GM12878 (cell line): ENCODE results near the gene MRPL27. TPM values are rescaled to one million over a fixed set of nuclear protein-coding genes. Genes with fewer than 3 reads are reported as not detected.

Experiments
- ATAC-seq: fragments of 200-7000 bp; cut with Tn5 transposase; 3 replicates; pipeline ENCODE4 v1.9.1; 2020; ENCODE audit warnings: mild to moderate bottlenecking, moderate library complexity
- BruUV-seq: library from RNA; stranded (reverse); fragments of 400-500 nt; replicated peaks from 2 replicates; lab custom pipeline; 2021; lab: Mats Ljungman, UMichigan
- CTCF ChIA-PET: fragments of 300-600 bp; sonication (Branson Sonifier 250); formaldehyde crosslinking; extraction: SDS; loops from one replicate; lab custom pipeline; 2021; ENCODE audit warnings: inconsistent platforms; lab: Yijun Ruan, JAX
- POLR2A ChIA-PET: fragments of 350-600 bp; formaldehyde crosslinking; extraction: SDS; loops from one replicate; lab custom pipeline; 2021; ENCODE audit warnings: inconsistent platforms; lab: Charles Lee
- RAD21 ChIA-PET: fragments of 300-600 bp; sonication (Branson Sonifier 250); formaldehyde crosslinking; loops from one replicate; lab custom pipeline; 2023; ENCODE audit warnings: antibody characterized with exemption; ENCODE audit not compliant: unreplicated experiment; lab: Charles Lee
- SMC1A ChIA-PET: fragments of 300-600 bp; sonication (Branson Sonifier 250); formaldehyde crosslinking; loops from one replicate; lab custom pipeline; 2023; ENCODE audit not compliant: unreplicated experiment, uncharacterized antibody; lab: Charles Lee
- DNase-seq: peaks from one replicate; pipeline ENCODE4 v3.0.0-alpha.2; 2011; ENCODE audit warnings: low read depth, low spot score
- FAIRE-seq: peaks from 3 replicates; lab custom pipeline; 2011; peaks lifted over from hg19 to GRCh38; lab: Jason Lieb, UNC
- H2AFZ ChIP-seq: 2 replicates; pipeline ENCODE4 v1.6.0; 2011; ENCODE audit warnings: low read depth, low read length, control low read depth; ENCODE audit not compliant: control insufficient read depth
- H3K27ac ChIP-seq: 2 replicates; pipeline ENCODE4 v1.5.1; 2011; ENCODE audit warnings: control low read depth; ENCODE audit not compliant: control insufficient read depth, insufficient read depth
- H3K27me3 ChIP-seq, 2 experiments: replicated peaks in 1 of 2; 2 replicates each; pipeline versions ENCODE4 v1.6.0 to v1.6.1; 2011; ENCODE audit warnings: low read length in 1 of 2; ENCODE audit not compliant: control insufficient read depth in 2 of 2, insufficient read depth in 2 of 2
- H3K36me3 ChIP-seq, 2 experiments: 2 replicates each; pipeline ENCODE4 v1.5.1; 2011; ENCODE audit warnings: low read length in 1 of 2; ENCODE audit not compliant: control insufficient read depth in 2 of 2, insufficient read depth in 2 of 2
- H3K4me1 ChIP-seq: 2 replicates; pipeline ENCODE4 v1.6.1; 2011; ENCODE audit warnings: mild to moderate bottlenecking, low read length, moderate library complexity, mixed read lengths; ENCODE audit not compliant: control insufficient read depth, insufficient read depth
- H3K4me2 ChIP-seq: 2 replicates; pipeline ENCODE4 v1.6.0; 2011; ENCODE audit warnings: control low read depth; ENCODE audit not compliant: control insufficient read depth, insufficient read depth
- H3K4me3 ChIP-seq: fragments of 200-600 bp; sonication (generic); 2 replicates; pipeline ENCODE4 v1.5.1; 2016
- H3K79me2 ChIP-seq: 2 replicates; pipeline ENCODE4 v1.6.0; 2011; ENCODE audit warnings: low read length; ENCODE audit not compliant: control insufficient read depth, insufficient read depth
- H3K9ac ChIP-seq: 2 replicates; pipeline ENCODE4 v1.8.0; 2011; ENCODE audit warnings: low read length, control low read depth, mixed read lengths; ENCODE audit not compliant: control insufficient read depth, insufficient read depth
- H3K9me3 ChIP-seq: replicated peaks from 3 replicates; pipeline ENCODE4 v1.5.1; 2011; ENCODE audit warnings: mild to moderate bottlenecking, low read length; ENCODE audit not compliant: control insufficient read depth, insufficient read depth
- H4K20me1 ChIP-seq: 2 replicates; pipeline ENCODE4 v1.6.0; 2011; ENCODE audit not compliant: control insufficient read depth, insufficient read depth
- BHLHE40 ChIP-seq, 2 experiments: fragments of 450-650 bp in 1 of 2; IDR thresholded peaks; 2 replicates each; pipeline ENCODE4 v1.6.1; 2011 to 2017; ENCODE audit warnings: low read depth in 2 of 2, borderline replicate concordance in 1 of 2, improper control_type of control experiment in 1 of 2, low read length in 1 of 2, mild to moderate bottlenecking in 1 of 2
- HDGF ChIP-seq: fragments of 450-650 bp; IDR thresholded peaks from 2 replicates; pipeline ENCODE4 v1.6.1; 2016; ENCODE audit warnings: antibody characterized with exemption
- JUND ChIP-seq: IDR thresholded peaks from 2 replicates; pipeline ENCODE4 v1.6.1; 2012; ENCODE audit warnings: low read depth, mild to moderate bottlenecking, low read length, improper control_type of control experiment, moderate library complexity
- KDM1A ChIP-seq: fragments of 200-600 bp; sonication (generic); IDR thresholded peaks from 2 replicates; pipeline ENCODE4 v1.6.1; 2016; ENCODE audit warnings: borderline replicate concordance
- NFXL1 ChIP-seq: fragments of 450-650 bp; IDR thresholded peaks from 2 replicates; pipeline ENCODE4 v1.6.1; 2017; ENCODE audit warnings: antibody characterized with exemption, mild to moderate bottlenecking, borderline replicate concordance
- NRF1 ChIP-seq: conservative IDR thresholded peaks from 2 replicates; pipeline ENCODE4 v1.6.1; 2011; ENCODE audit warnings: mild to moderate bottlenecking, low read depth, low read length, improper control_type of control experiment
- PML ChIP-seq: IDR thresholded peaks from 2 replicates; pipeline ENCODE4 v1.6.1; 2012; ENCODE audit warnings: low read length, inconsistent platforms
- POLR2A ChIP-seq: IDR thresholded peaks from 2 replicates; pipeline ENCODE4 v1.6.1; 2011; ENCODE audit warnings: low read depth, mild to moderate bottlenecking, low read length
- POLR2AphosphoS5 ChIP-seq: IDR thresholded peaks from 2 replicates; pipeline ENCODE4 v1.6.1; 2011; ENCODE audit warnings: mild to moderate bottlenecking, low read length, inconsistent platforms
- RAD51 ChIP-seq: fragments of 450-650 bp; IDR thresholded peaks from 2 replicates; pipeline ENCODE4 v1.6.1; 2016; ENCODE audit warnings: moderate library complexity, mild to moderate bottlenecking, inconsistent platforms
- SPI1 ChIP-seq: IDR thresholded peaks from 2 replicates; pipeline ENCODE4 v1.6.1; 2011; ENCODE audit warnings: low read depth, mild to moderate bottlenecking, low read length, moderate library complexity, borderline replicate concordance; ENCODE audit not compliant: insufficient read depth
- TARDBP ChIP-seq: IDR thresholded peaks from 2 replicates; pipeline ENCODE4 v1.6.1; 2016; ENCODE audit warnings: borderline replicate concordance
- YY1 ChIP-seq: IDR thresholded peaks from 2 replicates; pipeline ENCODE4 v1.6.1; 2011; ENCODE audit warnings: low read depth, mild to moderate bottlenecking, low read length
- WGBS: methylation state at CpG from one replicate; pipeline ENCODE4 v1.1.6; 2016; ENCODE audit warnings: low lambda C conversion rate; ENCODE audit not compliant: insufficient replicate concordance, insufficient coverage; ENCODE audit errors: missing lambda C conversion rate; 5-methylcytosine and 5-hydroxymethylcytosine counted together
- in situ Hi-C: fragments of 300-500 bp; cut with MboI; formaldehyde crosslinking; loops from 9 replicates; pipeline ENCODE4 v1.14.3; 2018; ENCODE audit warnings: mixed read lengths
- intact Hi-C: fragments of 100-400 bp; cut with micrococcal nuclease; formaldehyde crosslinking; loops from one replicate; pipeline ENCODE4 v1.14.2; 2022; ENCODE audit not compliant: unreplicated experiment
- polyA plus RNA-seq, 11 experiments: library from polyadenylated mRNA; depleted of rRNA in 4 of 11; unstranded in 6 of 11; stranded (reverse) in 5 of 11; fragments of >200 nt; fragmentation: Nextera tagmentation in 4 of 11; fragmentation: Illumina TruSeq in 1 of 11; extraction: Ambion mirVana in 4 of 11; extraction: Trizol in 1 of 11; gene quantifications; 1 replicate in 1 of 11; 2 replicates in 10 of 11; pipeline versions ENCODE4 v1.2.1 to v1.2.3, GENCODE V29; 2011 to 2016; ENCODE audit warnings: inconsistent platforms in 2 of 11, missing spikeins in 2 of 11, low read depth in 1 of 11
- total RNA-seq, 4 experiments: library from RNA; depleted of rRNA in 3 of 4; stranded (reverse); fragments of >200 nt in 3 of 4; fragmentation: Illumina TruSeq in 1 of 4; extraction: Trizol in 1 of 4; gene quantifications; 2 replicates each; pipeline versions ENCODE4 v1.2.1 to v1.2.3, GENCODE V29; 2013 to 2021
- TF ChIP-seq, protein P1 (sequence below): IDR thresholded peaks from 2 replicates; pipeline ENCODE4 v1.6.1; 2011; ENCODE audit warnings: mild to moderate bottlenecking, low read depth, low read length, moderate library complexity; ENCODE audit not compliant: insufficient replicate concordance
- TF ChIP-seq, protein P2 (sequence below), 3 experiments: IDR thresholded peaks in 2 of 3; conservative IDR thresholded peaks in 1 of 3; 2 replicates each; pipeline ENCODE4 v1.5.1; 2011; ENCODE audit warnings: low read depth in 3 of 3, low read length in 3 of 3, mild to moderate bottlenecking in 3 of 3, control low read depth in 2 of 3, moderate library complexity in 2 of 3, inconsistent platforms in 1 of 3, mixed read lengths in 1 of 3; ENCODE audit not compliant: control insufficient read depth in 2 of 3, insufficient read depth in 1 of 3; ENCODE audit errors: extremely low read depth in 1 of 3
- TF ChIP-seq, protein P3 (sequence below): fragments of 450-650 bp; IDR thresholded peaks from 2 replicates; pipeline ENCODE4 v1.6.1; 2018; ENCODE audit warnings: mild to moderate bottlenecking, low read depth, moderate library complexity; ENCODE audit not compliant: partially characterized antibody

MRPL27 gene
- total and polyA plus RNA-seq, 10 of the 15 experiments (the other 5 are each of a cell fraction or from before 2014, with no cell fraction given) = 83.0 to 390 (median 131) TPM

DNA sequence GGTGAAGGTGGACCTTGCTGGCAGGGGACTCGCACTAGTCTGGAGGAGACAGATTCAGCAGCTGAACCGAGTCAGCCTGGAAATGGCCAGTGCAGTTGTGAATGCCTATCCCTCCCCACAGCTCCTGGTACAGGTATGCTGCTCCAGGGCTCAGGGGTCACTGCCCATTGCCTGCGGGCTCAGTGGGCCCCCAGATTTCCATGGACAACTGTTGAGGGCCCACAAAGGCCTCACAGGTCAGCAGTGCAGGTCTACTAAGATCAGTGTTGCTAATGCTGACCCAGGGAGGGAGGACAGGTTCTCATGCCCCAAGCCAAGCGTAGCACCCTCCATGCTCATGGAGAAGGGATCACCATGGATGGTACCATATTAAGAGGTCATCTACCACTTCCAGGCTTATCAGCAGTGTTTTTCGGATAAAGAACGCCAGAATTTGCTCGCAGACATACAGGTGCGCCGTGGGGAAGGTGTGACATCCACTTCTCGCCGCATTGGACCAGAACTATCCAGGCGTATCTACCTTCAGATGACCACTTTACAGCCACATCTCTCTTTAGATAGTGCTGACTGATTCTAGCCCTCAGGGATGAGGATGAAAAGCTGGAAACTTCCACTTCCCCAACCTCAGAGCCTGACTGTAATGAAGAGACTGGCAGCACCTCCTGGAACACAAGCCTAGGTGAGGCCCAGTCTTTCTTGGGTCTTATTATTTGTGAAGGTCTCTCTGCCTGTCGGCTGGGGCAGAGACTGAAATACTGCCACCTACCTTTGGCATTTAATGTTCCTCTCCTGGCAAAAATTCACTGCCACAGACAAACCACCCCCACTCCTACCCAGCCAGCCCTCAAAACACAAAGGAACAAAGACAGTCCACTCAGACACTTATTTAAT is 7.6 kb upstream of the MRPL27 start:
- CTCF ChIA-PET = interaction anchor here (0.9 to 3.8 kb wide), 4 partner anchors 16 to 41 kb away, joined by 4 to 25 read pairs (median 12); partner anchors contain the start of gene LRRC59
- no peak overlapping the region for H3K9ac ChIP-seq
- TF ChIP-seq JUND = no peak
- TF ChIP-seq KDM1A = no peak
- TF ChIP-seq NFXL1 = no peak
- TF ChIP-seq NRF1 = no peak
- TF ChIP-seq BHLHE40 (IDR thresholded peaks at IDR 0.05; ENCODE audit: borderline replicate concordance in 1 of 2, low read depth in 2 of 2, low read length in 1 of 2) = no peak
- TF ChIP-seq YY1 = no peak
- TF ChIP-seq, protein P1, sequence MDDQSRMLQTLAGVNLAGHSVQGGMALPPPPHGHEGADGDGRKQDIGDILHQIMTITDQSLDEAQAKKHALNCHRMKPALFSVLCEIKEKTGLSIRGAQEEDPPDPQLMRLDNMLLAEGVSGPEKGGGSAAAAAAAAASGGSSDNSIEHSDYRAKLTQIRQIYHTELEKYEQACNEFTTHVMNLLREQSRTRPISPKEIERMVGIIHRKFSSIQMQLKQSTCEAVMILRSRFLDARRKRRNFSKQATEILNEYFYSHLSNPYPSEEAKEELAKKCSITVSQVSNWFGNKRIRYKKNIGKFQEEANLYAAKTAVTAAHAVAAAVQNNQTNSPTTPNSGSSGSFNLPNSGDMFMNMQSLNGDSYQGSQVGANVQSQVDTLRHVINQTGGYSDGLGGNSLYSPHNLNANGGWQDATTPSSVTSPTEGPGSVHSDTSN = no peak
- TF ChIP-seq, protein P2, sequence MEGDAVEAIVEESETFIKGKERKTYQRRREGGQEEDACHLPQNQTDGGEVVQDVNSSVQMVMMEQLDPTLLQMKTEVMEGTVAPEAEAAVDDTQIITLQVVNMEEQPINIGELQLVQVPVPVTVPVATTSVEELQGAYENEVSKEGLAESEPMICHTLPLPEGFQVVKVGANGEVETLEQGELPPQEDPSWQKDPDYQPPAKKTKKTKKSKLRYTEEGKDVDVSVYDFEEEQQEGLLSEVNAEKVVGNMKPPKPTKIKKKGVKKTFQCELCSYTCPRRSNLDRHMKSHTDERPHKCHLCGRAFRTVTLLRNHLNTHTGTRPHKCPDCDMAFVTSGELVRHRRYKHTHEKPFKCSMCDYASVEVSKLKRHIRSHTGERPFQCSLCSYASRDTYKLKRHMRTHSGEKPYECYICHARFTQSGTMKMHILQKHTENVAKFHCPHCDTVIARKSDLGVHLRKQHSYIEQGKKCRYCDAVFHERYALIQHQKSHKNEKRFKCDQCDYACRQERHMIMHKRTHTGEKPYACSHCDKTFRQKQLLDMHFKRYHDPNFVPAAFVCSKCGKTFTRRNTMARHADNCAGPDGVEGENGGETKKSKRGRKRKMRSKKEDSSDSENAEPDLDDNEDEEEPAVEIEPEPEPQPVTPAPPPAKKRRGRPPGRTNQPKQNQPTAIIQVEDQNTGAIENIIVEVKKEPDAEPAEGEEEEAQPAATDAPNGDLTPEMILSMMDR (IDR thresholded peaks at IDR 0.05 in 2 of 3, conservative IDR thresholded peaks at IDR 0.05 in 1 of 3; ENCODE audit: control insufficient read depth in 2 of 3, extremely low read depth in 1 of 3, insufficient read depth in 1 of 3, low read depth in 3 of 3, low read length in 3 of 3) = 0 out of 6 replicates have a peak, but pooled peaks of 1 of the 3 experiments have one; percentile 8
- TF ChIP-seq SPI1 = no peak
- 0 out of 2 replicates have a peak, but pooled peaks have one; percentile 11 for TF ChIP-seq PML
- no peak for TF ChIP-seq TARDBP
- TF ChIP-seq, protein P3, sequence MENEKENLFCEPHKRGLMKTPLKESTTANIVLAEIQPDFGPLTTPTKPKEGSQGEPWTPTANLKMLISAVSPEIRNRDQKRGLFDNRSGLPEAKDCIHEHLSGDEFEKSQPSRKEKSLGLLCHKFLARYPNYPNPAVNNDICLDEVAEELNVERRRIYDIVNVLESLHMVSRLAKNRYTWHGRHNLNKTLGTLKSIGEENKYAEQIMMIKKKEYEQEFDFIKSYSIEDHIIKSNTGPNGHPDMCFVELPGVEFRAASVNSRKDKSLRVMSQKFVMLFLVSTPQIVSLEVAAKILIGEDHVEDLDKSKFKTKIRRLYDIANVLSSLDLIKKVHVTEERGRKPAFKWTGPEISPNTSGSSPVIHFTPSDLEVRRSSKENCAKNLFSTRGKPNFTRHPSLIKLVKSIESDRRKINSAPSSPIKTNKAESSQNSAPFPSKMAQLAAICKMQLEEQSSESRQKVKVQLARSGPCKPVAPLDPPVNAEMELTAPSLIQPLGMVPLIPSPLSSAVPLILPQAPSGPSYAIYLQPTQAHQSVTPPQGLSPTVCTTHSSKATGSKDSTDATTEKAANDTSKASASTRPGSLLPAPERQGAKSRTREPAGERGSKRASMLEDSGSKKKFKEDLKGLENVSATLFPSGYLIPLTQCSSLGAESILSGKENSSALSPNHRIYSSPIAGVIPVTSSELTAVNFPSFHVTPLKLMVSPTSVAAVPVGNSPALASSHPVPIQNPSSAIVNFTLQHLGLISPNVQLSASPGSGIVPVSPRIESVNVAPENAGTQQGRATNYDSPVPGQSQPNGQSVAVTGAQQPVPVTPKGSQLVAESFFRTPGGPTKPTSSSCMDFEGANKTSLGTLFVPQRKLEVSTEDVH = no peak
- no peak for TF ChIP-seq HDGF
- no peak for TF ChIP-seq RAD51
- peak; percentile 45; the same call in 1 of the 2 replicates for TF ChIP-seq POLR2AphosphoS5
- TF ChIP-seq POLR2A = 0 out of 2 replicates have a peak, but pooled peaks have one; percentile 70

More for the DNA sequence above, 7.6 kb upstream of the MRPL27 start:
- no peaks in the 10 kb centered on the region for H3K4me1 ChIP-seq
- WGBS = 95% methylated on average over 13 of the region's 13 CpGs
- H3K27me3 ChIP-seq = no peaks in the 10 kb centered on the region
- SMC1A ChIA-PET = interaction anchor here (1.0 to 1.9 kb wide), 3 partner anchors 11 to 48 kb away, joined by 3 to 11 read pairs (median 3); no protein-coding TSS in a partner anchor
- BruUV-seq = no TSS peak
- no peak for DNase-seq
- no peaks in the 10 kb centered on the region for H3K79me2 ChIP-seq
- no peak overlapping the region for H3K4me3 ChIP-seq
- no peak overlapping the region for H3K4me2 ChIP-seq
- no peak overlapping the region for H2AFZ ChIP-seq
- ATAC-seq = peak; percentile 36
- H3K9me3 ChIP-seq = no peaks in the 10 kb centered on the region
- RAD21 ChIA-PET = interaction anchor here (1.2 to 1.7 kb wide), 2 partner anchors 15 to 18 kb away, joined by 4 read pairs; no protein-coding TSS in a partner anchor
- in situ Hi-C loops = no loop called here
- no peak overlapping the region for H3K27ac ChIP-seq
- peaks cover 30 to 35% of the 10 kb centered on the region in 2 experiments for H3K36me3 ChIP-seq
- intact Hi-C loops = no loop called here
- no peaks in the 10 kb centered on the region for H4K20me1 ChIP-seq
- POLR2A ChIA-PET = interaction anchor here (0.9 kb wide), 1 partner anchor 15 kb away, joined by 3 read pairs; no protein-coding TSS in a partner anchor
- no peak for FAIRE-seq
